GM12892 (cell line): Measurements from ENCODE around the gene NHS.

Experiments used
- POLR2A ChIP-seq: IDR thresholded peaks from 2 replicates; pipeline ENCODE4 v1.6.1; 2011; ENCODE audit warnings: low read depth, low read length, control low read depth
- POLR2AphosphoS5 ChIP-seq: IDR thresholded peaks from 2 replicates; pipeline ENCODE4 v1.6.1; 2011; ENCODE audit warnings: low read depth, low read length, control low read depth
- TAF1 ChIP-seq: IDR thresholded peaks from 2 replicates; pipeline ENCODE4 v1.6.1; 2011; ENCODE audit warnings: low read depth, mild to moderate bottlenecking, control low read depth, low read length, borderline replicate concordance

GRCh38 chrX:17550011-17550410, 175.0 kb downstream of the NHS start:
- TF ChIP-seq TAF1, result no peak
- no peak for TF ChIP-seq POLR2AphosphoS5
- TF ChIP-seq POLR2A, result no peak
